ENCODE results near the gene TRABD2B.

The TRABD2B gene

GRCh38 chr1:47885062-47885830 lies 111.9 kb downstream of the TRABD2B start:
- TF ChIP-seq, protein P1, sequence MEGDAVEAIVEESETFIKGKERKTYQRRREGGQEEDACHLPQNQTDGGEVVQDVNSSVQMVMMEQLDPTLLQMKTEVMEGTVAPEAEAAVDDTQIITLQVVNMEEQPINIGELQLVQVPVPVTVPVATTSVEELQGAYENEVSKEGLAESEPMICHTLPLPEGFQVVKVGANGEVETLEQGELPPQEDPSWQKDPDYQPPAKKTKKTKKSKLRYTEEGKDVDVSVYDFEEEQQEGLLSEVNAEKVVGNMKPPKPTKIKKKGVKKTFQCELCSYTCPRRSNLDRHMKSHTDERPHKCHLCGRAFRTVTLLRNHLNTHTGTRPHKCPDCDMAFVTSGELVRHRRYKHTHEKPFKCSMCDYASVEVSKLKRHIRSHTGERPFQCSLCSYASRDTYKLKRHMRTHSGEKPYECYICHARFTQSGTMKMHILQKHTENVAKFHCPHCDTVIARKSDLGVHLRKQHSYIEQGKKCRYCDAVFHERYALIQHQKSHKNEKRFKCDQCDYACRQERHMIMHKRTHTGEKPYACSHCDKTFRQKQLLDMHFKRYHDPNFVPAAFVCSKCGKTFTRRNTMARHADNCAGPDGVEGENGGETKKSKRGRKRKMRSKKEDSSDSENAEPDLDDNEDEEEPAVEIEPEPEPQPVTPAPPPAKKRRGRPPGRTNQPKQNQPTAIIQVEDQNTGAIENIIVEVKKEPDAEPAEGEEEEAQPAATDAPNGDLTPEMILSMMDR (conservative IDR thresholded peaks at IDR 0.05): no peak
- TF ChIP-seq ZFX (IDR thresholded peaks at IDR 0.05): no peak
- H3K27ac ChIP-seq: no peak overlapping the region

DNA sequence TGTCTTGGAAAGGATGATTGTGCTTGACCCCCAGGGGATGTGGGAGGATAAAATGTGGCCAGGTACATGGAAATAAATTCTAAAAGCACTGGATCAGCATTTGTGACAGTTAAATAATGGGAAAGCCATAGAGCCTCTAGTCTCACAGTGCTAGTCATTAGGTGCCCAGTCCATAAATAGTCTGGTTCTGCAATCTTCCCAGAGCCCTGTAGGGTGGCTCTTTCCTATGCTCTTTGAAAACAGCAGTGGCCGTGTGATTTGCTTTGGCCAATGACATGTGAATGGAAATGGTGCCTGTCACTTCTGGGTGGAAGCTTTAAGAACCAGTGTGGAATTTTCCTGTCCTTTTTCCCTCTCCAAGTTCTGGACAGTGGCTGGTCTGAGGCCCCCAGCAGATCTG lies 113.2 kb downstream of the TRABD2B start:
- no peak overlapping the region for H3K27ac ChIP-seq
- TF ChIP-seq, protein P1 (conservative IDR thresholded peaks at IDR 0.05): no peak
- TF ChIP-seq ZFX (IDR thresholded peaks at IDR 0.05): no peak

DNA sequence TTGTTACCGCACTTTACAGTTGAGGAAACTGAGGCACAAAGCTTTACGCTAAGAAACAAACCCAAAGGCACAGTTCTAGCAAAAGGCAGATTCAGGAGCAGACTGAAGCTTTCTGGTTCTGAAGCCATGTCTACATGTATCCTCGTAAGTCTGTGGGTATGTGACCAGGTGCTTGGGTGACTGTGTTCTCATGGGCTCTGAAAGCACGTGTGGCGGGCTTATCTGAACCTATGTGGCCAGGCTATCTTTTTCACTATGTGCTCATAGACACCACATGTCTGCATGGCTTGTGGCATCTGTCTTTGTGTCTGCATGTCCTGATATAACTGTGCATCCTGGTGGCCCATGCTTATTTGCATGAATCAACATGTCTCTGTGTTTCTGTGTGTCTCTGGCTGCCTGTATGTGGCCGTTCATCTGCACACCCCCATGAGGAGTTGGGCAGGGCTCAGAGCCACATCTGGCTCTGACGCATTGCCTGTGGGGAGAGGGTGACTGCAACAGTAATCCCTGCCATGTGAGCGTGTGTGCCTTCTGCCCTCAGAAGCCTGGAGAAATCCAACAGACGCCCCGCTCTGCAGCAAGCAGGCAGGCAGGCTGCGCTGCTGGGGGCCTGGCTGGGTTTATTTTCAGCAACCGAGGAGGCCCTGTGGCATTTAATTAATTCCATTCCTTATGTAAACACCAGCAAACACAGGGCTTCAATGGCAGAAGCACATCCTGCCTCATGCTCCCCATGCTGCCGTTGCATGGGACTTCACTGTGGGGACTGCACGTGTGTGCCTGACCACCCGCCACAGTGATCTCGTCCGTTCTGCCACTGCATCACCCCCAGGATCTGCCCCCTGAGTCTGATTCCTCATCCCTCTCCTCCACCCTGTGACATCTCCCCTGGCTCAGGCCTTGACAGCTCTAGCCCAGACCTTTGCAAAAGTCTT lies 115.4 kb downstream of the TRABD2B start:
- no peak overlapping the region for H3K27ac ChIP-seq
- TF ChIP-seq, protein P1 (conservative IDR thresholded peaks at IDR 0.05): no peak
- TF ChIP-seq ZFX (IDR thresholded peaks at IDR 0.05): no peak

DNA sequence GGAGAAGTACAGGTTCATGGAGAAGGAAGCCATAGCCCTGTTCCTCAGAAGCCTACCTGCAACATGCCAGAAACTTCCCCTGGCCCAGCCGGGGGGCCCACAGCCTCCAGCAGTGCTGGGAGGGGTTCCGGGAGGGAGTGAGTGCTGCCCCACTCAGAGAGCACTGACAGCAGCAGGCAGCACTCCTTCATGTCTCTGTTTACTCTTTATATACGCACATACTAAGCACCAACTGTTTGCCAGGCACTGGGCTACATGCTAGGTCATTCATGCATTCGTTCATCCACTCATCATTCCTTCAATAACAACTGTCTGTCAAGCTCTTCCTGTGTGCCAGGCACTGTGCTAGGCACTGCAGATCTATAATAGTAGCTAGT lies 120.6 kb downstream of the TRABD2B start:
- H3K27ac ChIP-seq: no peak overlapping the region
- no peak for TF ChIP-seq ZFX (IDR thresholded peaks at IDR 0.05)
- TF ChIP-seq, protein P1 (conservative IDR thresholded peaks at IDR 0.05): no peak

DNA sequence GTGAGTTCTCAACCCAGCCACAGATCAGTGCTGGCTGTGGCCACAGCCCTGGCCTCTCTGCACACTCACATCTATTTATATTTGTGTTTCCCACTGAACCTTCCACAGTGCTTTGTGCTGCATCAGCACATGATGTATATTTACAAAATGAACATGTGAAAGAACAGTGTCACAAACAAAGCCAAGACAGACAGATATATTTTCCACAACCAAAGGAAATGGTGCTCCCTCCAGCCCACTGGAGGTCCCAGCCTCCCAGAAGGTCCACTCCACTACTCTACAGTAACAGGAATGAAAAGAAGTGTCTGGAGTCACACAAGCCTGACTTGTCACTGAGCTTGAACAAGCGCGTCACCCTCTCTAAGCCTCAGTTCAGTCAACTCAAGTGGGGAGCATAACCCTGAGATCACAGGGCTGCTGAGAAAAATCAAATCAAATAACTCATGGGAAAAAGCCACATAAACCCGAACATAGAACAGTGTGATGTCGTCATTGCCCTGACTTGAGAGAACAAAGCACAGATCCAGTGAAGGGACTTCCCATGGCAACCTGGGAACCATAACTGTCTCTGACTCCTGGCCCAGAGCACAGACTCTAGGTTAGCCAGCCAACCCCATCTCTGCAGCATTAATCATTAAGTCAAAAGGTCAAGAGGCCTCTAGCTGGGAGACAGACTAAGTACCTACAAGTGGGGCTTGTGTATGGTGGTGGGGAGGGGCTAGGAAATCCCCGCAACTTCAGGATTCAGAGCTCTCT lies 121.2 kb downstream of the TRABD2B start:
- TF ChIP-seq, protein P1 (conservative IDR thresholded peaks at IDR 0.05): no peak
- no peak for TF ChIP-seq ZFX (IDR thresholded peaks at IDR 0.05)
- no peak overlapping the region for H3K27ac ChIP-seq

DNA sequence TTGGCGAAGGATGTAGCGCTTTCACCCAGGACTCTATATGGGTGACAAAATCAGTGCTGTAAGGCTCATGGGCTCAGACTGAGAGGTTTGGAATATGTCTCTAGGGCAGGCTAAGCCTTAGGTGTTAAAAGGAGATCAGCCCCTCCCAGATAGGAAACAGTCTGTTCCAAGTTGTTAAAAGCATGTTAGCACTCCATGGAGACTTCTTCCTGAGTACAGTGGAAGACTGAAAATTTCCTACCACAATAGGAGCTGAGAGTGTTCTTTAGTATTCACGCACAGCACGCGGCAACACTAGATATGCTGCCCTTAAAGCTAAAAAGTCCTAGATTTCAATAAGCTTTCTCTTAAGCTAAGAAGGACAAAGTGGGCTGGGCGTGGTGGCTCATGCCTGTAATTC lies 122.1 kb downstream of the TRABD2B start:
- TF ChIP-seq, protein P1 (conservative IDR thresholded peaks at IDR 0.05): no peak
- no peak overlapping the region for H3K27ac ChIP-seq

All from C4-2B (cell line).